OCI-LY7 (cell line): Measurements from ENCODE around the gene GRIN2C. TPM values are rescaled to one million over a fixed set of nuclear protein-coding genes. Genes with fewer than 3 reads are reported as not detected.

ENCODE experiments used
- BruUV-seq: library from RNA; stranded (reverse); fragments of 400-500 nt; replicated peaks from 2 replicates; lab custom pipeline; 2021; lab: Mats Ljungman, UMichigan
- CTCF ChIA-PET: fragments of 300-600 bp; sonication (Branson Sonifier 250); formaldehyde crosslinking; loops from one replicate; lab custom pipeline; 2022; ENCODE audit warnings: antibody characterized with exemption; ENCODE audit not compliant: unreplicated experiment; lab: Charles Lee
- POLR2A ChIA-PET: fragments of 300-600 bp; sonication (Branson Sonifier 250); formaldehyde crosslinking; loops from one replicate; lab custom pipeline; 2022; ENCODE audit warnings: antibody characterized with exemption; lab: Charles Lee
- DNase-seq: peaks from one replicate; pipeline ENCODE4 v3.0.0-alpha.2; 2015; ENCODE audit warnings: low spot score
- H2AFZ ChIP-seq: fragments of 200-600 bp; sonication (generic), shearing (Covaris generic); 2 replicates; pipeline ENCODE4 v1.6.1; 2014; ENCODE audit warnings: mild to moderate bottlenecking, antibody characterized with exemption, low read length, moderate library complexity
- H3K27ac ChIP-seq: fragments of 200-600 bp; sonication (generic); 2 replicates; pipeline ENCODE4 v1.5.1; 2014; ENCODE audit warnings: mixed run types, low read depth, mild to moderate bottlenecking, moderate library complexity, low read length, inconsistent platforms; ENCODE audit not compliant: poor library complexity, severe bottlenecking
- H3K36me3 ChIP-seq: fragments of 200-600 bp; sonication (generic); 2 replicates; pipeline ENCODE4 v1.6.1; 2014; ENCODE audit warnings: mild to moderate bottlenecking, antibody characterized with exemption, low read length, moderate library complexity, mixed read lengths; ENCODE audit not compliant: insufficient read depth
- H3K4me1 ChIP-seq: fragments of 200-600 bp; sonication (generic); 2 replicates; pipeline ENCODE4 v1.5.1; 2014; ENCODE audit warnings: mild to moderate bottlenecking, low read length; ENCODE audit not compliant: insufficient read depth, poor library complexity, severe bottlenecking
- H3K4me2 ChIP-seq: fragments of 200-600 bp; sonication (generic); 2 replicates; pipeline ENCODE4 v1.6.1; 2014; ENCODE audit warnings: mild to moderate bottlenecking, low read length
- H3K4me3 ChIP-seq: fragments of 200-600 bp; sonication (generic); 2 replicates; pipeline ENCODE4 v1.5.1; 2014; ENCODE audit warnings: mild to moderate bottlenecking, low read depth, low read length; ENCODE audit not compliant: poor library complexity, severe bottlenecking
- H3K79me2 ChIP-seq: fragments of 200-600 bp; sonication (generic); 2 replicates; pipeline ENCODE4 v1.6.1; 2016; ENCODE audit warnings: low read depth, mild to moderate bottlenecking, low read length, moderate library complexity, mixed read lengths; ENCODE audit not compliant: insufficient read depth
- H3K9me2 ChIP-seq: fragments of 200-600 bp; sonication (generic); 2 replicates; pipeline ENCODE4 v1.6.1; 2016; ENCODE audit warnings: mild to moderate bottlenecking, low read length, mixed read lengths; ENCODE audit not compliant: insufficient read depth
- H3K9me3 ChIP-seq: fragments of 200-600 bp; sonication (generic); 2 replicates; pipeline ENCODE4 v1.6.1; 2014; ENCODE audit warnings: mild to moderate bottlenecking, mixed run types, low read length, mixed read lengths
- H4K20me1 ChIP-seq: fragments of 200-600 bp; sonication (generic); 2 replicates; pipeline ENCODE4 v1.6.1; 2014; ENCODE audit warnings: mild to moderate bottlenecking, antibody characterized with exemption, low read length, moderate library complexity, mixed read lengths; ENCODE audit not compliant: insufficient read depth
- EZH2phosphoT487 ChIP-seq: fragments of 200-600 bp; sonication (generic); IDR thresholded peaks from 2 replicates; pipeline ENCODE4 v1.6.1; 2018; ENCODE audit warnings: low read depth, borderline replicate concordance, mild to moderate bottlenecking, mixed run types, antibody characterized with exemption, low read length, moderate library complexity, mixed read lengths
- intact Hi-C: fragments of 100-400 bp; cut with micrococcal nuclease; formaldehyde crosslinking; loops from one replicate; pipeline ENCODE4 v1.10.0; 2022; ENCODE audit not compliant: unreplicated experiment
- total RNA-seq, 2 experiments: library from RNA; depleted of rRNA in 1 of 2; stranded (reverse); fragments of >200 nt in 1 of 2; shearing (Covaris generic) in 1 of 2; gene quantifications; 2 replicates each; pipeline ENCODE4 v1.2.3, GENCODE V29; 2014 to 2022
- TF ChIP-seq, protein P1 (sequence below): fragments of 200-600 bp; sonication (generic); conservative IDR thresholded peaks from 2 replicates; pipeline ENCODE4 v1.5.1; 2014; ENCODE audit warnings: mild to moderate bottlenecking, antibody characterized with exemption, low read length, moderate library complexity, mixed read lengths

Gene GRIN2C
- total RNA-seq, 2 experiments from 2014 or later = 0.22 to 0.61 TPM

GRCh38 chr17:74812109-74813009 is 47.3 kb downstream of the GRIN2C start:
- Histone ChIP-seq H3K9me3 (no peaks in the 10 kb centered on the region), H3K4me3 (no peak overlapping the region), H3K4me2 (no peak overlapping the region), H3K27ac (no peak overlapping the region), H3K4me1 (peaks cover 8% of the 10 kb centered on the region), H4K20me1 (no peaks in the 10 kb centered on the region), H2AFZ (no peak overlapping the region), H3K36me3 (no peaks in the 10 kb centered on the region), H3K79me2 (no peaks in the 10 kb centered on the region), H3K9me2 (no peaks in the 10 kb centered on the region)
- no peak for DNase-seq
- intact Hi-C loops = no loop called here
- TF ChIP-seq EZH2phosphoT487 = no peak
- TF ChIP-seq, protein P1, sequence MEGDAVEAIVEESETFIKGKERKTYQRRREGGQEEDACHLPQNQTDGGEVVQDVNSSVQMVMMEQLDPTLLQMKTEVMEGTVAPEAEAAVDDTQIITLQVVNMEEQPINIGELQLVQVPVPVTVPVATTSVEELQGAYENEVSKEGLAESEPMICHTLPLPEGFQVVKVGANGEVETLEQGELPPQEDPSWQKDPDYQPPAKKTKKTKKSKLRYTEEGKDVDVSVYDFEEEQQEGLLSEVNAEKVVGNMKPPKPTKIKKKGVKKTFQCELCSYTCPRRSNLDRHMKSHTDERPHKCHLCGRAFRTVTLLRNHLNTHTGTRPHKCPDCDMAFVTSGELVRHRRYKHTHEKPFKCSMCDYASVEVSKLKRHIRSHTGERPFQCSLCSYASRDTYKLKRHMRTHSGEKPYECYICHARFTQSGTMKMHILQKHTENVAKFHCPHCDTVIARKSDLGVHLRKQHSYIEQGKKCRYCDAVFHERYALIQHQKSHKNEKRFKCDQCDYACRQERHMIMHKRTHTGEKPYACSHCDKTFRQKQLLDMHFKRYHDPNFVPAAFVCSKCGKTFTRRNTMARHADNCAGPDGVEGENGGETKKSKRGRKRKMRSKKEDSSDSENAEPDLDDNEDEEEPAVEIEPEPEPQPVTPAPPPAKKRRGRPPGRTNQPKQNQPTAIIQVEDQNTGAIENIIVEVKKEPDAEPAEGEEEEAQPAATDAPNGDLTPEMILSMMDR = no peak
- ChIA-PET CTCF (interaction anchor here (0.6 kb wide), 1 partner anchor 355 kb away, joined by 3 read pairs; no protein-coding TSS in a partner anchor), POLR2A (no interaction called here)
- BruUV-seq = no TSS peak

DNA sequence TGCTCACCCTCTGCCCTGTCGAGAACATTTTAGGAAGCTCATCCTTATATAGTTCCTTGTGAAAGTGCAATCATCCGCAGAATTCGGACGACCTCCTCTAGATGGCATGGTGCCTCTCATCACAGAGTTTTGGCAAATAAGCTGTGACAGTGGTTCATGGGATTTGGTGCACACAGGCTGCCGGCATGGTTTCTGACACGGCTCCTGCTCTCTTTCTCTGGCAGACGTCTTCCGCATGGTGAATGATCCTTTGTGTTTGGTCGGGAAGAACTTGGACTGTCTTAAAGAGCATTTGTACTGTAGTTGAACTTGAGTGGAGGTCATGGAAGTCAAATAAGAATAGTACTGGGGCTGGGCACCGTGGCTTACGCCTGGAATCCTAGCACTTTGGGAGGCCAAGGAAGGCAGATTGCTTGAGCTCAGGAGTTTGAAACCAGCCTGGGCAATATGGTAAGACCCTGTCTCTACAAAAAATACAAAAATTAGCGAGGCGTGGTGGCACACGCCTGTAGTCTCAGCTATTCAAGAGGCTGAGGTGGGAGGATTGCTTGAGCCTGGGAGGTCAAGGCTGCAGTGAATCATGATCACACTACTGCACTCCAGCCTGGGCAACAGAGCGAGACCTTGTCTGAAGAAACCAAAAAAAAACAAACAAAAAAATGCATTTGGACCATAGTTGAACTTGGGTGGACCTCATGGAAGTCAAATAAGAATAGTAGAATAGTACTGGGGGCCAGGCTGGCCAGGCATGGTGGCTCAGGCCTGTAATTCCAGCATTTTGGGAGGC is 48.8 kb downstream of the GRIN2C start:
- Histone ChIP-seq H3K9me2 (no peaks in the 10 kb centered on the region), H3K27ac (no peak overlapping the region), H3K4me2 (no peak overlapping the region), H3K79me2 (no peaks in the 10 kb centered on the region), H3K36me3 (no peaks in the 10 kb centered on the region), H3K9me3 (no peaks in the 10 kb centered on the region), H3K4me1 (peaks cover 6% of the 10 kb centered on the region), H3K4me3 (no peak overlapping the region), H2AFZ (no peak overlapping the region), H4K20me1 (no peaks in the 10 kb centered on the region)
- DNase-seq = no peak
- TF ChIP-seq EZH2phosphoT487 = no peak
- TF ChIP-seq, protein P1 = no peak
- BruUV-seq = no TSS peak
- ChIA-PET CTCF (no interaction called here), POLR2A (interaction anchor here (0.7 to 1.5 kb wide), 3 partner anchors 20 to 1100 kb away, joined by 3 read pairs; no protein-coding TSS in a partner anchor)
- intact Hi-C loops = no loop called here
